Measurements from ENCODE around the gene ADCY4.

ADCY4 gene

DNA sequence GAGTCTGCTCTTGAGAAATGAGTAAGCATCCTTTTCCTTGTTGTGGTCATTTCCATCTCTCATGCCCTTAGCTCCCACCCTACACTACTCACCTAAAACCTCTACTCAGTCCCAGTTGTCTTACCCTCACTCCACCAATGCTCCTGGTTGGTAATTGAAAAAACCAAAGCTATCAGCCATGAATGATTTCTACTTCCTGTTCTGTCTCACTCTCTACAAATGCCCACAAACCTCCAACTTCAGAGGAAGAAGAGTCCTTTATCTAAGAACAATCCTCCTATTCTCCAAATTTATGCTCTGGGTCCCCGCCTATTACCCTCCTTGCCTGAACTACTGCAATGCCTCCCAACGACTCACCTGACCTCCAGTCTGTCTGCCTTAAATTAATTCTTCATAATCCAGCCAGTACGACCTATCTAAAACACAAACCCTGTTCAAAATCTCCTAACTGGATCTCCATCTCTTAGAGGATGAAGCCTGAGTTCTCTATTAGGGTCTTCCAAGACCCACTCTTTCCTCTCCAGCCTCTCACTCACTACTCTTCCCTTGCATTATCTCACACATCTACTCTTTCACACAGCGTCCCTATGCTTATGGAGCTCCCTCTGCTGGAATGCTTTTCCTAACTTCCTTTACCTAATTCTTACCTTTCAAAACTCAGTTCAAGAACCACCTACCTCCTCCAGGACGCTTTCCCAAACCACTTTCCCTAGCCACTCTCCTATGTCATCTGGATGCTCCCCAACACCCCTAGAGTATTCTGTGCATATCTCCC is 37.5 kb downstream of the ADCY4 start:
- DNase-seq, result peak; percentile 38 to 64 (median 46)

DNA sequence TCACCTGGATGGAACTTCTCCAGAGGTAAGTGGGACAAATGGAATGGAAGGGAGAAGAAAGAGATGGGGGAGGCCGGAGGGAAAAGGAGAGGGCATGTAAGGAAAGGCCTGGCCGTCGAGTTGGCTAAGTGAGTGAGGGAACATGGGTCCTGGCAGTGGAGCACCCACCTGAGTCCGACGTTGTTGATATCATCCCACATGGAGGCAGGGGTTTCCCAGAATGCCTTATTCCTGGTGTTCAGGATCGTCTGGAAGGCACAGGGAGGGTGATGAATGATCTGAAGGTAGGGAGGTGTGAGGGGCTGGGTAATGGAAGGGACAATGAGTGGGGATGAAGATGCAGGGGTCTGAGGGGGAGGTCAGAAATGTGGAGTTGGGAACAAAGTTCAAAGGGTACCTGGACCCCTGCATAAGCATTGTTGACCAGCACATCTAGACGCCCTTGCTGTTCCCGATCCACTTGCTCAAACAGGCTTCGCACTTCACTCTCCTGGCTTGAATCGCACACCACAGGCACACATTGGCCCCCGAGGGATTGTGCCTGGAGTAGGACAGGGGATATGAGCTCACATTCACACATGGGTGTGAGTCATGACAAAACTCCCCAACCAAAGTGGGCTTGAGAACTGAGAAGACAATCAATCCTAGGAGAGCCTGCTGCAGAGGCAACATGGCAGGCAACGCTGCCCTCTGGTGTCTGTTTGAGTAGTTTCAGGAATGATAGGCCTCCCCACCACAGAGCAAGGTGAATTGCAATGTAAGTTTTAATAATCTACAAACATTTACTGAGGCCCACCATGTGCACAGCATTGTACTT is 38.3 kb downstream of the ADCY4 start:
- DNase-seq, result peak; percentile 86 to 93 (median 90)

DNA sequence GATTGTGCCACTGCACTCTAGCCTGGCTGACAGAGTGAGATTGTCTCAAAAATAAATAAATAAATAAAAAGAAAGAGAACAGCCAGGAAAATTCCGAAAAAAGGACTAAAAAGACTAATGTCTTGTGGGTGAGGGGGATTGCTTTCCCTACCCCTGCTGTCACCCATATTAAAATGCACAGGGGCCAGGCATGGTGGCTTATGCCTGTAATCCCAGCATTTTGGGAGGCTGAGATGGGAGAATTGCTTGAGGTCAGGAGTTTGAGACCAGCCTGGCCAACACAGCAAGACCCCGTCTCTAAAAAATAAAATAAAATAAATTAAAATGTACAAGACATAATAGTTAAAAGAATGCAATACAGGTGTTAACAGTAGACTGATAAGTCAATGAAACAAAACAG is 41.3 kb downstream of the ADCY4 start:
- DNase-seq, result no peak

DNA sequence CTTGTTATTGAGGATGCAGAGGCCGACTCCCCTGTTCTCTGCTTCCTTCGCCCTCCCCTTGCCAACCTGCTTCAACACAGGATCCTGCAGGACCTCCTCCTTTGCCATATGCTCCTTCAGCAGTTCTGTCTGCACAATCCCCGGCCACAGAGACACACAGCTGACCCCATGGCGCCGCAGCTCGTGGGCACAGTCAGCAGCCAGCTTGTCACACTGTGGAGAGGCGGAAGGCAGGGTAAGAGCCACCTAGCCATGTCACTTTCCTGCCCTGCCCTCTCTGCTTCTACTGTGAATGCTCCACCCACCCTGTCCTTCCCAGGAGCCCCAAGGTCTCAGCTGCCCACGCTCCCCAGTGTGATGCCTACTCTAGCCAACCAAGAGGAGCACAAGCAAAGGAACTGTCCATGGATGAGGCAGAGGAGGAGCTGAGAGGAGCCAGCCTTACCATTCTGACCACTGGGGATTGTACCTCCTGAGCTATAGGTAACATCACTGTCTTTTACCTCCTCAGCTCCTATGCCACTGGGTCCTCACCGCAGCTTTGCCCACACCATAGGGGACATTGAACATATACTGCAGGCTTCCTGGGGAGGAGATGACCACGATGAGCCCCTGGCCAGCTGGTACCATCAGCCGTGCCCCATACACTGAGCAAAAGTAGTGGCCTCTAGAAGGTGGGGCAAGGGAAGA is 42.6 kb downstream of the ADCY4 start:
- DNase-seq, result peak in 1 of 4 experiments; percentile 45

DNA sequence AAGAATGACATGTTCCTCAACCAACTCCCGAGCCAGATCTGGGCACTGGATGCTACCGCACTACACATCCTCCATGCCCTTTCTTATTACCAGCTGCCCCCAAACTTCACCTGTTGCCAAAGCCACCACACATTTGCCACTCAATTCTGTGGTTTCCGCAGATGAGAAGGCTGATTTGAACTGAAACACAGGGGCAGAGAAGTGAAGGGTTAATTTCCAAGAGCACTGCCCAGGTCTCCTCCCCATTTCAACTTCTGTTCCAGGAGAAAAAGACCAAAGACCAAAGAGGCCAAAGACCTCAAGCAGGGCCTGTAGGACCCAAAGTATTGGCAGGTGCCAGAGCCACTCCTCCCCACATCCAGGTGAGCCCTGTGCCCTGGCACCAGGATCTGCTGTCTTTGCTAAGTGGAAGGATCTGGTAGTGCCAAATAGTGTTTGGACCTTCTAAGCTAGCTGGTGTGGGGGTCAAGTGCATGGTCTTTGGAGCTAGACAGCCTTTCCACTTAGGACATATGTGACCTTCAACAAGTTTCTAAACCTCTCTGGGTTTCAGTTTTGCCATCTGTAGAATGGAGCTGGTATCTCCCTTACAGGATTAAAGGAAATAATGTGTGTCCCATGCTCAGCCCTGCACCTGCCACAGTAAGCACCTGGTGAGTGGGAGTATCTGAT is 43.3 kb downstream of the ADCY4 start:
- DNase-seq, result no peak

DNA sequence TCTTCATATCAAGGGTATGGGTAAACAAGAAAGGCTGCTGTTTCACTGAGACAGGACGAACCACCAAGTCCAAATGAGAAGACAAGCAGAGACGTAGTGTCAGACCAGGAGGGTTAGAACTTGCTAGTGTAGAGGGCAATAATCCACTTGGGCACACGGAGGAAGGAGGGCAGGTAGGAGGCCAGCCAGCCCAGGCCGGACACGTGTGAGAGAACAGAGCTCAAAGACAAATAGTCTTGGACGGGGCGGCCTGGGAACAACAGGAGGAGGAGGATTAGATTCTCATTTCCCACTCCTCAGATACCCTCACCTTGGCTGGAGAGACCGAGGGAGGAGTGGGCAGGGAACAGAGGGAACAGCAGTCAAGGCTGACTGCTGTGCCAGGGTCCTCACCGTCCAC is 44.1 kb downstream of the ADCY4 start:
- DNase-seq, result no peak

DNA sequence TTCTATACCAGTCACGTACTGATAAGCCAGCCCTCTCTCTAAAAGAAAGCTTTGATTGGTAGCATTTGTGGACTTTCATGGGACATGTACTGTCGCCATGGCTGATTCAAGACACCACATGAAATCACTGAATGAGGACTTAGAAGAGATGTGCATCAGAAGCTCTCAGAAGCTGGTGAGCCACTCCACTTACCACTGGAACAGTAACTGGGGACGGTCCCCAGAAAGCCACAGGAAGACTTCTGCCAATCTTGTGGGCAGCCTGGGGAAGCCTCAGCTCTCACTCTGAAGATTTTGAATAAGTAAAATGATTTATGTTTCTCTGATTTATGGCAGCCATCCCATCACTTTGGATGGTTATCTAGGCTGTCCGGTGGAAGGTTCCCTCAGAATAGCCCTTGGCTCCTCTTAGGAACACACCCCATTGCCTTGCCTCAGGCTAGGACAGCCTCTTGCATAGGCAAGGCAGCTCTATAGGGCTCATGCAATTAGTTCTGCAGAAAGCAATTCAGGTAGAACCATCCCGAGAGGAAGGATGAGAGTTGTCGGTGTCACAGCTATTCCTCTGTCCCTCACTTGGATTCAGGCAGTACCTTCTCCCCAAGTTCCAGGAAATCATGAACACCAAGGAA is 45.1 kb downstream of the ADCY4 start:
- no peak for DNase-seq

DNA sequence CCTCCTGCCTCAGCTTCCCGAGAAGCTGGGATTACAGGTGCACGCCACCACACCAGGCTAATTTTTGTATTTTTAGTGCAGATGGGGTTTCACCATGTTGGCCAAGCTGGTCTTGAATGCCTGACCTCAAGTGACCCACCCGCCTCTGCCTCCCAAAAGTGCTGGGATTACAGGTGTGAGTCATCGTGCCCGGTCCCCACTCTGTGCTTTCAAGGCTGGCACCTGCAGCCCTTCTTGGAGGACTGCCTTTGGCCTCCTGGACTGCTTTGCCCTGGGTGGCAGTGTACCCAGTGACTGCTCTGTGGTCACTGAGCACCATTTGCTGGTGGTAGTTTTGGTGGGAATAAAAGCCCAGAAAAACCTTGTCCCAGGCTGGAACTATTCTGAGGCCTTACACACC is 47.9 kb downstream of the ADCY4 start:
- no peak for DNase-seq

DNA sequence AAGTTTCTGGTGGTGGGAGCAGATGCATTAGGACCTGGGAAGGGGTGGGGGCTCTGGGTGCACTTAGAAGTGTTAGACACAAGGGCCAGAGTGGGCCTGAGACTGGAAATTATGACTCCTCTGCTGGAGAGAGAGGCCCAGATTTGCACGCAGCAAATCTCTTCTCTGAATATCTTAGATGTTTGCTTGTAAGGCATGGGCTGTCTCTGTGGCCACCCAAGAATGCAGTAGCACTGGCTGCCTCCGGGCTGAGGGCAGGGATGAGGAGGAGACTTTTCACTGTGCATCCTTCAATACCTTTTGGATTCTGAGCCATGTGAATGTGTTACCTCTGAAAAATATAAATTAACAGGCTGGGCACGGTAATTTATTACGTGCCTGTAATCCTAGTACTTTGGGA is 49.5 kb downstream of the ADCY4 start:
- no peak for DNase-seq

DNA sequence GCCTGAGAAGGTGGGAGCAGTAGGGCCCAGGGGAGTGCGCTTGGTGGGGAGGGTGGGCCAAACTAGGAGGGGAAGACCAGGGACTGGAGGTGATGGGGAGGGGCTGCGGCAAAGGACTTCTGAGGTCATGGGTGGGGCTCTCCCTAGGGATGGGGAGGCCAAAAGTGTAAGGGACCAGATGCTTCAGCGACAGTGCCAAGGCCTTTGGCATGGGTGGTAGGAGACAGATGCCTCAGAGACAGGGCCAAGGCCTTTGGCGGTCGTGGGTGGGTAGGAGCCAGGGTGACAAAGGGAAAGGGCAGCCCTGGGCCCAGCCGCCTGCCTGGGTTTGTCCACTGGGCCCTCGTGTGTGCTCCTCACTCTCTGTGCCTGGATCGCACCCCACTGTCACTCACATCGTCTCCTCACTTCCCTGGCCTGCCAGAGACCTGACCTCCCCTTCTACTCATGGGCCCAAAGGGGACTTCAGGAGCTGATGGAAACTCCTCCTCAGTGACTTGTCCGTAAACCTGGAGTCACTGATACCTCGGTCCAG is 50.3 kb downstream of the ADCY4 start:
- no peak for DNase-seq

DNA sequence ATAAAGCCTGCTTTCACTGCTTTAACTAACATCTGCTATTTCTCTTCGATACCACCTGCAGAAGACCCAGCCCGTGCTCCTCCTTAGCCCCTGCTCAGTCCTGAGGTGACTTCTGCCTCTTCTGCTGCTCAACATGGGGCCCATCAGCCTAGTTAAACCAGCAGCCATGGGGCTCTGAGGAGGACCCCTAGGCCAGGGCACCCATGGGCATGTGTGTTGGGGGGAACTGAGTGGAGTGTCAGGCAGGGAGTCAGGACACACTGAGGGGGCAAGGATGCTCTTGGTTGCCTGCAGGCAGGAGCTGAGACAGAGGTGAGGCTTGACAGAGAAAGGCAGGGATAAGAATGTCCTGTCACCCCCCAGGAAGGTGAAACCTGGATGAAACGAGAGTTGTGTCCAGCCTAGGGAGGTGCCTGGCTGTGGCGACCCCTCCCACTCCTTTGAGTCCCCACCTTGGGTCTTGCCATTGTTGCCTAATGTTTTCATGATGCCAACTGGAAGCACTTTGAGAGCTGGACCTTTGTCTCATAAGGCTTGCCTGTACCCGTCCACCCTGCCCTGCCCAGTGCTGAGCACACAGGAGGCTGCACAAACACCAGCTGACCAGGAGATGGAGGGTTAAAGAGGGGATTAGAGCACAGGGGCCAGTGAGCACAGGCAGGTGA is 50.9 kb downstream of the ADCY4 start:
- no peak for DNase-seq

DNA sequence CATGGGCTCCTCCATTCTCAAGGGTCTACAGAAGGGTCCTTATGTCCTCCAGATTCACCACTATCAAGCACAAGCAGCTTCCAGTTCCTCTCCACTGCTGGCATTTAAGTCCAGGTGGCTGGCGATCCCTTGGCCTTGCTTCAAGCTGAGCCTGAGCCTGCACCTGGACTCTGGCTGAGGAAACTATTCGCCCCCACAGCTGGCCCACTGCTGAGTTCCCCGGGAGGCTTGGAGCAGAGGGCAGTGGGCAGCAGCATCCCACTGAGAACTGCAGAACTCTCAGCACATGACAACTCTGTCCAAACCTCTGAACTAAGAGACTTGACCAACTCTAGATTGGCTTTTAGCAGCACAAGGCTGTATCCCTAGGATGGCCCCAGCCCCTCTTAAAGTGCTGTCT is 52.1 kb downstream of the ADCY4 start:
- peak in 2 of 4 experiments; percentile 53 to 60 for DNase-seq

DNA sequence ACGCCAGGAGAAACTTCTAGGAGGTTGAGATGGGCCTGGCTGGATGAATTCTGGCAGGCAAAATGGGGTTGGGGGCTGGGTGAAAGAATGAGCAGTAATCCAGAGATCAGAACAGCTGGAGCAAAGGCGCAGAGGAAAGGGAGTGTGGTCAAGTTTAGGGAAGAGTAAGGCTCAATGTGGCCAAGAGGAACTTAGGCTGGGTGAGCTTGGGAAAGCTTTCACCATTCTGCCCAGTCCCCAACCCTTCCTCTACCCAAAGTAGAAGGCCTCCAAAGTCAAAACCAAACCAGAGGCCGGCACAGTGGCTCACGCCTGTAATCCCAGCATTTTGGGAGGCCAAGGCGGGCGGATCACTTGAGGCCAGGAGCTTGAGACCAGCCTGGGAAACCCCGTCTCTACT is 53.2 kb downstream of the ADCY4 start:
- DNase-seq, result peak; percentile 35 to 75 (median 66)

DNA sequence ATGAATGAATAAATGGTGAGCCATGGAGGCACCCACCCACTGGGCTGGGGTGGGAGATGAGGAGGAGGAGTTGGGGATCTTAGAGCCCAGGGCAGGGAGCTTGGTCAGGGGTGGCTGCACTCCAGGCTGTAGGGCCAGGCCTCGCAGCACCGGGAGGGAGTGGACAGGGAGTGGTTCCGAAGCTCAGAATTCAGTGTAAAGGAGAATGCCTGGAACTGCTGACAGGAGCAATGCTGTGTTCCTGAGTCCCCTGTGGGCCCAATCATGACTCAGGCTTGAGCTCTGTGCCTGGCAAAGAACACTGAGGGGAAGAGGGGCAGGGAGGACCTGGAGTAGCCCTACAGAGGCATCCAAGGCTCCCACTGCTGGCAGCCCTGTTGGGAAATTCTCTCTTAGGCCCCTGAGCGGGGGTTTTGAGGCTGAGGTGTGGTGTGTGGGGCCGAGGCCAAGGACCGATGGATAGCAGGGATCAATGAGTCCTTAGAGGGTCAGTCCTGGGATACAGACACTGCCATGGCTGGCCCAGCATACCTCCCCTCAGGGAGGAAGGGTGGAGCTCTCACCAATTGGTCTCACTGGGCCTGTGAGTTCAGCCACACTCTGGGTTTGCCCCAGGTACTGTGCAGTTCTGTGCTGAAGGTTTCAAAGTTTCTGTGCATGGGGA is 53.9 kb downstream of the ADCY4 start:
- DNase-seq, result peak in 3 of 4 experiments; percentile 21 to 23 (median 21)

DNA sequence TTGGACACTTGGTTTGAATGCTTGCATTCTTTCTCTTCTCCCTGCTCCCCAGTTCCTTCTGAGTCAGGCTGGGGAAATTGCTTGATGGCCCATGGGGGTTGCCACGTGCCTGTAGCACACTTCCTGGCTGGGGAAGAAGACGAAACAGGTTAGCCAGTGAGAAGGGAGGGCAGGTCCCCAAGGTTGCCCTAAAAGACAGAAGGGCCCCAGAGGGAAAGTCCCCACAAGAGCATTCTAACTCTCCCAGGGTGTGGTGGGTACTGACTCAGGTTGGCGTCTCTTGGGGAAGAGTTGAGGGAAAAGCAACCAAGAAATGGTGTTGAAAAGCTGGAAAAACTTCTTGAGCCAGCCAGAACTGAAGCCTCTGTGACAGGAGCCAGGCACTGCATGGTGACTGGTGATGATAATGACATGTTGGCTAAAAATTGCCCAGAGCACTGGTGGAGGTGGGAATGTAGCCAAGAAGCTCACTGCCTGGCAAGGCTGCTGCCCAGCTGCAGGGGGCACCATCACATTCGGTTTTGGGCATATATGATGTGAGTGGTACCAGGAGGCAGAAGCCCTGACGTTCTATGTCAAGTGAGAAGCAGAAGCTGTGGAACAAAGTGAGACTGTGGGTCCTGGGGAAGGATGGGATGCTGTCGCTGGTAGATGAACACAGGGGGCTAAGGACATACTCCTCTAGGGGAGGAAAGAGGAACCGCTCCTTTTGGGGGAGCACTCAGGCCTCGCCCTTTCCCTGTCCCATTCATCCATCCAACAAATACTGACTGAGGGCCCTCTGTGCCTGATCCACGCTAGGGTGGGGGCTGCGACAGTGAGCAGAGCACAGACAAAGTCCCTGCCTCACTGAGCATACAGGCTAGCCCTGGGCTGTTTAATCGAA is 55.3 kb downstream of the ADCY4 start:
- DNase-seq, result peak; percentile 48 to 70 (median 64)

DNA sequence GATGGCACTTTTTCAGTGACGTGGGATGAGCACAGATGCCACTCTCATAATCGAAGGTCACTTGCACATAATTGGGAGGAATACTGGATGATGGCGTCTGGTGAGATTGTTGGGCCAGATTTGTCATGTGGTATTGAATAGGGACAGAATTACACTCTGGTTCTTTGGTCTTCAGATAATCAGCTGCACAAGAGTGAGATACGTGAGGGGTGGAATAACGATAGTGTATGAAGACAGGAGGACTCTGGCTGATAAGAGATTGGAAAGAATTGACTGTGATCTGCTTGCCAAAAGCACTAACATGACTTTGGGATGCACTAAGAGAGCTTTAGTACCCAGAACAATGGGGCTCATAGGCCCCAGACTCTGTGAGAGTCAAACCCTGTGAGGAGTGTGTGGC is 56.4 kb downstream of the ADCY4 start:
- DNase-seq, result no peak

DNA sequence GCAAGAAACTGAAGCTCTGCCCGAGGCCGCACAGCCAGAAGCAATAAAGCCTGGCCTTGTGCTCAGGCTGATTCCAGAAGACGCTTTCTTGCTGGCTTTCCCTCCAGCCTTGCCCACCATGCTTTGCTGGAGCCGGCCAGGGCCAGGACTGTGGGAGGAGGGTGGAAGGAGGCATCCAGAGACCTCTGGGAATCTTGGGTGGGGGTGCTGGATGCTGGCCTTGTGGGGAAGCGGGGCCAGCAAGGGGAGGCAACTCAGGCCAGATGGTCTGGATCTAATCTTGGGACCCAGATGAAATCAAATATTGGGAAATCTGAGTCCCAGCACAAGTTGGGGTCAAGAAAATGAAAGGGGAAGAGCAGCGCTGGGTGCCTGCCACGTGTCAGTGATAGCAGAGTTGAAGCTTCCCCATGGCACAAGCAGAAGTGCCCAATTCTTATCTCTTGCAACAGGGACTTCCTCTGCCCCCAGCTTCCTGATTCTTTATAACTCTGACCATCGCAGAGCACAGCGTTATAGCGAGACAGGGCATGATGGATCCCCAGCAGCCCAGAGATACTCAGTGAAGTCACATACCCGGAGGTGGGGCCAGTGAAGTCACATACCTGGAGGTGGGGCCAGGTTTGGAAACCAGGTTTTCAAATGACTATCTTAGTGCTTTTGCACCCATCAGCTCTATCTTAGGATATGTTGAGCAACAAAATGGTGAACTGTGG is 57.1 kb downstream of the ADCY4 start:
- DNase-seq, result peak; percentile 79 to 94 (median 90)

DNA sequence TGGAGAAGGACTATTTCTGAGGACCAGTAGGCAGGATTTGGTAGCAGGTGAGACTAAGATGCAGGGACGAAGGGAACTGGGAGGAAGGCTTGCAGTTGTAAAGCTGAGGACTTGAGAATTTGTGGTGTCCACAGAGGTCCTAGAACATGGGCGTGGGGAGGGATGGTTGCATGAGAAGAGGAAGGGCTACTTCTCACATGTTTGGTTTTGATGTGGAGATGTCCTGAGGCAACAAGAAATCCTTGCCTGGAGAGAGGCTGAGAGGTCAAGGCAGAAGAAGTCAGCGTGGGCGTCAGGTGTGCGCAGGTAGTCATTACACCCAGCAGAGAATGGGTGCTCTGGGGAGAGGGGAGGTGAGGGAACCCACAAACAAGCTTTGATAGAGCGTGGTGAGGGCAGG is 57.8 kb downstream of the ADCY4 start:
- peak; percentile 34 to 74 (median 68) for DNase-seq

DNA sequence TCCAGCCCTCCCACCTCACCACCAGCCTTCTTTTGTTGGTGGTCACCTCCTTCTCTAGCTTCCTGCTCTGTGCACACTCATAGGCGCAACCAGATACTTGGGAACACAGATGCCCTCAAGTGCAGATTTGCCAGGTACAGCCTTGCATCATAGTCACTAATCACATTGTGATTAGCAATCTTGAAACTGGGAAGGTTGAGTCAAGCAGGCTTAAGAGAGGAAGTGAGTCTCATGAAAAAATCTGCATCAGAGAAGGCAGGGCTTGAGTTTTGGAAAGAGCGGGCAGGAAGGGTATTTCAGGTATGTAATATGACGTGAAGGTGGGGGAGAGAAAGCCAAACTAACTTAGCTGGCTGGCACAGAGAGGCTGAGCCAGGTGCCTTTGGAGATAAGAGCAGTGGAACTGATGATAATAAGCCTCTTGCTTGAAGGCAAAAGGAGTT is 60.7 kb downstream of the ADCY4 start:
- DNase-seq, result peak; percentile 59 to 86 (median 76)

Measured in suppressor macrophage (primary cell).